Uterus (tissue), 2 donors: ENCODE results near the gene PSMD5.

Source experiments
- CTCF ChIP-seq, 4 experiments: fragments of 200-600 bp in 2 of 4; fragments of 450-650 bp in 2 of 4; sonication (generic) in 2 of 4; IDR thresholded peaks; one replicate each; pipeline ENCODE4 v1.5.1; 2016 to 2019; ENCODE audit warnings: antibody characterized with exemption in 4 of 4, mild to moderate bottlenecking in 2 of 4, moderate library complexity in 1 of 4
- POLR2A ChIP-seq, 2 donors: fragments of 450-650 bp; IDR thresholded peaks; one replicate each; pipeline ENCODE4 v1.6.1; 2016; ENCODE audit warnings: antibody characterized with exemption in 2 of 2, mild to moderate bottlenecking in 1 of 2, moderate library complexity in 1 of 2

DNA sequence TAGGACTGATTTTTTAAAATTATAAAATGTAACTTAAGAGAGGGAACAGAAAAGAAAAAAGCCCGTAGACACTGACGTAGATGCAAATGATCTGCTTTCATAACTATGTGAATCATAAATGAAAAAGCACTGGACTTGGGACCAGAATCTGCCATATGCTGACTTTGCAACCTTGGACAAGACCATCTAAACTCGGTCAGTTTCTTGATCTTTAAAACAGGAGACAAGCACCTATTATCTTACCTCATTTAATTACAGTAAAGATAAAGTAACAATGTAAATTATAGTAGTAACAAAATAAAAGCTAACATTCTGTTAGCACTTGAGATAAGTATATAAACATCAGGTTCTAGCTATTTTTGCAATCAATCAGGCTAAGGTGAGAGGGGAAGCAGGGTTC lies 69.5 kb downstream of the PSMD5 start:
- TF ChIP-seq CTCF (IDR thresholded peaks at IDR 0.05), result no peak
- TF ChIP-seq POLR2A (IDR thresholded peaks at IDR 0.05), result no peak
